CD4-positive, alpha-beta T cell (primary cell): ENCODE data around the gene GALNTL6. TPM values are rescaled to one million over a fixed set of nuclear protein-coding genes. Genes with fewer than 3 reads are reported as not detected.
"Not testable (repeated sequence)": the region's sequence is repeated elsewhere in the genome, so short reads cannot be mapped to it uniquely, and the experiment has no call there.

Experiments
- ATAC-seq: fragments of 200-7000 bp; cut with Tn5 transposase; one replicate; pipeline ENCODE4 v1.10.0; 2022; ENCODE audit warnings: mild to moderate bottlenecking; ENCODE audit not compliant: poor library complexity
- CTCF ChIA-PET: fragments of 350-600 bp; sonication (Branson Sonifier 250); formaldehyde crosslinking; loops from one replicate; lab custom pipeline; 2021; ENCODE audit warnings: antibody characterized with exemption, inconsistent platforms; lab: Charles Lee
- POLR2A ChIA-PET: fragments of 350-600 bp; sonication (Branson Sonifier 250); formaldehyde crosslinking; loops from one replicate; lab custom pipeline; 2021; ENCODE audit warnings: antibody characterized with exemption, inconsistent platforms; lab: Charles Lee
- DNase-seq, 14 experiments: peaks; one replicate each; pipeline ENCODE4 v3.0.0-alpha.2; 2013 to 2020; ENCODE audit warnings: mixed read lengths in 2 of 14
- H3K27ac ChIP-seq, 2 donors: one replicate each; pipeline versions ENCODE4 v1.5.1 to v1.7.0; 2013; ENCODE audit warnings: low read length in 2 of 2, low read depth in 1 of 2, mild to moderate bottlenecking in 1 of 2
- H3K27me3 ChIP-seq, 2 experiments: 1 replicate in 1 of 2; 2 replicates in 1 of 2; pipeline versions ENCODE4 v1.6.1 to v1.7.0; 2013; ENCODE audit warnings: low read length in 2 of 2, control low read depth in 1 of 2, mild to moderate bottlenecking in 1 of 2, moderate library complexity in 1 of 2; ENCODE audit not compliant: insufficient read depth in 2 of 2, control insufficient read depth in 1 of 2
- H3K36me3 ChIP-seq: one replicate; pipeline ENCODE4 v1.6.1; 2013; ENCODE audit warnings: low read length, control low read depth; ENCODE audit not compliant: insufficient read depth
- H3K4me1 ChIP-seq: one replicate; pipeline ENCODE4 v1.6.1; 2013; ENCODE audit warnings: low read length, control low read depth; ENCODE audit not compliant: insufficient read depth
- H3K4me3 ChIP-seq: one replicate; pipeline ENCODE4 v1.5.1; 2013; ENCODE audit warnings: mild to moderate bottlenecking, low read length, moderate library complexity
- H3K9me3 ChIP-seq, 2 experiments: 1 replicate in 1 of 2; 2 replicates in 1 of 2; pipeline versions ENCODE4 v1.6.1 to v1.7.0; 2013; ENCODE audit warnings: low read length in 2 of 2, mild to moderate bottlenecking in 2 of 2, control low read depth in 1 of 2, moderate library complexity in 1 of 2; ENCODE audit not compliant: control insufficient read depth in 1 of 2, insufficient read depth in 1 of 2
- H3K27ac Mint-ChIP-seq: one replicate; pipeline ENCODE4 v1.8.0; 2020; ENCODE audit warnings: mixed read lengths
- H3K27me3 Mint-ChIP-seq: one replicate; pipeline ENCODE4 v1.8.0; 2021; ENCODE audit warnings: mixed read lengths
- H3K36me3 Mint-ChIP-seq: one replicate; pipeline ENCODE4 v1.8.0; 2021; ENCODE audit warnings: low read depth, mixed read lengths
- H3K4me1 Mint-ChIP-seq: one replicate; pipeline ENCODE4 v1.8.0; 2021; ENCODE audit warnings: low read depth, mixed read lengths
- H3K4me3 Mint-ChIP-seq: one replicate; pipeline ENCODE4 v1.8.0; 2020; ENCODE audit warnings: mild to moderate bottlenecking, mixed read lengths
- H3K9me3 Mint-ChIP-seq: one replicate; pipeline ENCODE4 v1.8.0; 2020; ENCODE audit warnings: mixed read lengths
- CTCF ChIP-seq: fragments of 200-600 bp; IDR thresholded peaks from one replicate; pipeline ENCODE4 v1.8.0; 2022; ENCODE audit warnings: antibody characterized with exemption, mild to moderate bottlenecking
- intact Hi-C, 2 experiments: fragments of 100-400 bp; cut with DNase I in 1 of 2; cut with micrococcal nuclease in 1 of 2; formaldehyde crosslinking; loops; one replicate each; pipeline versions ENCODE4 v1.15.1 to v1.9.0; 2023 to 2025; cut with DNase I, micrococcal nuclease
- total RNA-seq, 174 experiments: library from RNA in 2 of 174; stranded (reverse) in 2 of 174; gene quantifications; one replicate each; pipeline ENCODE4 v1.2.3 and lab custom pipeline; 2021 to 2026

The GALNTL6 gene
- total RNA-seq, 2 experiments from 2014 or later, result not detected

- TF ChIP-seq CTCF, result no peak
- H3K4me3 ChIP-seq, result no peak overlapping the region
- Mint-ChIP-seq H3K27me3 (no peaks in the 10 kb centered on the region), H3K27ac (no peak overlapping the region), H3K4me1 (no peaks in the 10 kb centered on the region), H3K9me3 (no peaks in the 10 kb centered on the region), H3K36me3 (no peaks in the 10 kb centered on the region), H3K4me3 (no peak overlapping the region)
- no peaks in the 10 kb centered on the region for H3K27me3 ChIP-seq
- ChIA-PET POLR2A (no interaction called here), CTCF (no interaction called here)
- no peak overlapping the region for H3K27ac ChIP-seq
- no peaks in the 10 kb centered on the region for H3K9me3 ChIP-seq
- ATAC-seq (no peak), DNase-seq (no peak)
- intact Hi-C loops, result no loop called here
- no peaks in the 10 kb centered on the region for H3K36me3 ChIP-seq
- H3K4me1 ChIP-seq, result no peaks in the 10 kb centered on the region
Observed at GRCh38 chr4:172411149-172411548, 597.9 kb downstream of the GALNTL6 start.

- Histone ChIP-seq H3K4me3 (no peak overlapping the region), H3K27me3 (no peaks in the 10 kb centered on the region), H3K4me1 (no peaks in the 10 kb centered on the region), H3K9me3 (peaks cover 0 to 3% of the 10 kb centered on the region in 2 experiments), H3K36me3 (no peaks in the 10 kb centered on the region), H3K27ac (no peak overlapping the region)
- H3K4me1 Mint-ChIP-seq, result no peaks in the 10 kb centered on the region
- ChIA-PET POLR2A (no interaction called here), CTCF (no interaction called here)
- intact Hi-C loops, result no loop called here
- DNase-seq (no peak), ATAC-seq (no peak)
- TF ChIP-seq CTCF, result no peak
- H3K27ac Mint-ChIP-seq, result no peak overlapping the region
- no peak overlapping the region for H3K4me3 Mint-ChIP-seq
- no peaks in the 10 kb centered on the region for H3K36me3 Mint-ChIP-seq
- no peaks in the 10 kb centered on the region for H3K27me3 Mint-ChIP-seq
- H3K9me3 Mint-ChIP-seq, result no peaks in the 10 kb centered on the region
Observed at GRCh38 chr4:172412851-172413580, 599.8 kb downstream of the GALNTL6 start.

GRCh38 chr4:172428979-172429378, 615.8 kb downstream of the GALNTL6 start:
- ATAC-seq, H3K36me3 Mint-ChIP-seq: not testable (repeated sequence)

GRCh38 chr4:172480471-172480870, 667.3 kb downstream of the GALNTL6 start:
- no peak overlapping the region for H3K27ac ChIP-seq
- Mint-ChIP-seq H3K4me3 (no peak overlapping the region), H3K9me3 (peaks cover 3% of the 10 kb centered on the region), H3K27me3 (no peaks in the 10 kb centered on the region), H3K36me3 (no peaks in the 10 kb centered on the region), H3K27ac (no peak overlapping the region), H3K4me1 (no peaks in the 10 kb centered on the region)
- CTCF ChIA-PET, result no interaction called here
- H3K27me3 ChIP-seq, result no peaks in the 10 kb centered on the region
- no peaks in the 10 kb centered on the region for H3K36me3 ChIP-seq
- H3K4me1 ChIP-seq, result no peaks in the 10 kb centered on the region
- H3K4me3 ChIP-seq, result no peak overlapping the region
- H3K9me3 ChIP-seq, result peaks cover 0 to 11% of the 10 kb centered on the region in 2 experiments
- no peak for ATAC-seq
- intact Hi-C loops, result no loop called here
- POLR2A ChIA-PET, result no interaction called here
- DNase-seq, result no peak
- TF ChIP-seq CTCF, result no peak

More at GRCh38 chr4:172428979-172429378, 615.8 kb downstream of the GALNTL6 start:
- H3K4me3 ChIP-seq, H3K4me1 ChIP-seq, H3K4me3 Mint-ChIP-seq, POLR2A ChIA-PET, H3K9me3 Mint-ChIP-seq, H3K27me3 Mint-ChIP-seq, H3K27me3 ChIP-seq, DNase-seq, H3K27ac Mint-ChIP-seq, intact Hi-C loops, CTCF ChIA-PET, H3K27ac ChIP-seq, H3K9me3 ChIP-seq, H3K4me1 Mint-ChIP-seq, H3K36me3 ChIP-seq: not testable (repeated sequence)
